Stimulated activated CD8-positive, alpha-beta memory T cell treated with anti-CD3 and anti-CD28 coated beads, Interleukin-15, amount 100 ng/mL, for 4 hours (primary cell): Measurements from ENCODE around the gene VPS29.
A peak's percentile ranks its signal among the peaks of the same experiment; 100 is the strongest.
"Not testable (repeated sequence)": the region's sequence is repeated elsewhere in the genome, so short reads cannot be mapped to it uniquely, and the experiment has no call there.

Experiments
- DNase-seq, 2 donors: peaks; one replicate each; pipeline ENCODE4 v3.0.0-alpha.2; 2020; ENCODE audit warnings: low read depth in 2 of 2

The VPS29 gene

DNA sequence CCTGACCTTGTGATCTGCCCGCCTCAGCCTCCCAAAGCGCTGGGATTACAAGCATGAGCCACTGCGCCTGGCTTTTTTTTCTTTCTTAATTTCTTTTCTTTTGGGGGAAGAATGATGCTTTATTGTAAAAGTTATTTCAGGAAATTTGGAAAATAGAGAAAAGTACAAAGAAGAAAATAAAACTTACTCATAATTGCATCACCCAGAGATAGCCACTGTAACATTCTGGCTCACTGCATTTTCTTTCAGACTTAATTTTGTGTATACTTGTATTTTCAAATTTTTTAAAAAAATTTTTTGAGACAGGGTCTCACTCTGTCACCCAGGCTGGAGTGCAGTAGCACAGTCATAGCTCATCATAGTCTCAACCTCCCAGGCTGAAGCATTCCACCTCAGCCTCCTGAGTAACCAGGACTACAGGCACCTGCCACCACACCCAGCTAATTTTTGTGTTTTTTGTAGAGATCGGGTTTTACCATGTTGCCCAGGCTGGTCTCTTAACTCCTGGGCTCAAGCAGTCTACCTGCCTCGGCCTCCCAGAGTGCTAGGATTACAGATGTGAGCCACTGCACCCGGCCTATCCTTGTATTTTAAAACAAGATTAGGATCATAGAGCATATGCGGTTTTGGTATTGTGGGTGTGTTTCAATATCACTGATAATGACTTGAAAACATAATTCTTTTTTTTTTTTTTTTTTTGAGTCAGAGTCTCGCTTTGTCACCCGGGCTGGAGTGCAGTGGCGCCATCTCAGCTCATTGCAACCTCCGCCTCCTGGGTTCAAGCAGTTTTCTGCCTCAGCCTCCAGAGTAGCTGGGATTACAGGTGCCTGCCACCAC is 19.2 kb upstream of the VPS29 start:
- DNase-seq = not testable (repeated sequence)

DNA sequence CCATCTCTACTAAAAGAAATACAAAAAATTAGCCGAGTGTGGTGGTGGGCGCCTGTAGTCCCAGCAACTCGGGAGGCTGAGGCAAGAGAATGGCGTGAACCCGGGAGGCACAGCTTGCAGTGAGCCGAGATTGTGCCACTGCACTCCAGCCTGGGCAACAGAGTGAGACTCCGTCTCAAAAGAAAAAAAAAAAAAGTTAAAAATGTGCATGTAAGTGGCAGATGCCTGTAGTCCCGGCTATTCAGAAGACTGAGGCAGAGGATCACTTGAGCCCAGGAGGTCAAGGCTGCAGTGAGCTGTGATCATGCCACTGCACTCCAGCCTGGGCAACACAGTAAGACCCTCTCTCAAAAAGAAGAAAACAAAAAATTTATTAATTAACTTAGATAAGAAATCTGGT is 16.1 kb upstream of the VPS29 start:
- not testable (repeated sequence) for DNase-seq

DNA sequence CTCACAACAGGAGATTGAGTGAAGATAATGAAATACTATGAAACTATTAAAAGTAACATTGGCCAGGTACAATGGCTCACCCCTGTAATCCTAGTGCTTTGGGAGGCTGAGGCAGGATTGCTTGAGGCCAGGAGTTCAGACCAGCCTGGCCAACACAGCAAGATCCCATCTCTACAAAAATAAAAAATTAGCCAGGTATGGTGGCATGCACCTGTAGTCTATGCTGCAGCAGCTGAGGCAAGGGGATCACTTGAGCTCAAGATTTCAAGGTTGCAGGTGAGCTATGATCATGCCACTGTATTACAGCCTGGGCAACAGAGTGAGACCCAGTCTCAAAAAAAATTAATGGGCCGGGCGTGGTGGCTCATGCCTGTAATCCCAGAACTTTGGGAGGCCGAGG is 15.1 kb upstream of the VPS29 start:
- no peak for DNase-seq

DNA sequence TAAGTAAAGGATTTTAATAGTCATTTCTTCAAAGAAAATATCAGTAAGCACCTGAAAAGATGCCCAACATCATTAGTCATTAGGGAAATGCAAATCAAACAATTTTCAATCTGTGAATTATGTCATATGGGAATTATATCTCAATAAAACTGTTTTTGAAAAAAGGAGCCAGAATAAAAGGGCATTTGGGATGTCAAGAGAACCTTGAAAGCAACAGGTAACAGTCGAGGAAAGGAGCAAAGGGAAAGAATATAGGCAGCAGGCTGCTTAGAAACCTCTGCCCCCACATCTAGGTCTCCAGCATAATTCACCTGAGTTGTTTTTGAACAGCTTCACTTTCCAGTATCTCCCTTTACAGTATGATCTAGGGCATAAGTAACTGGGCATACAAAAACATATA is 12.5 kb upstream of the VPS29 start:
- no peak for DNase-seq

DNA sequence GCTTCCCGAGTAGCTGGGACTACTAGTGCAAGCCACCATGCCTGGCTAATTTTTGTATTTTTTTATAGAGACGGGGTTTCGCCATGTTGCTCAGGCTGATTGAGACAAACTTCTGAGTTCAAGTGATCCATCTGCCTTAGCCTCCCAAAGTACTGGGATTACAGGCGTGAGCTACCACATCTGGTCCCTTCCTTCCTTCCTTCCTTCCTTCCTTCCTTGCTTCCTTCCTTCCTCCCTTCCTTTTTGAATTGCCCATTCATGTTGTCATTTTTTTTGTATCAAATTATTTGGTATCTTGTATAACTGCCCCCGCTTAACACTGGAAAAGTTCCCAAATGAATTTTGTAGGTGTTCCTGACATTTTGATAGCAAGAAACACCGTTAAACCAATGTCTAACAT is 11.9 kb upstream of the VPS29 start:
- no peak for DNase-seq

DNA sequence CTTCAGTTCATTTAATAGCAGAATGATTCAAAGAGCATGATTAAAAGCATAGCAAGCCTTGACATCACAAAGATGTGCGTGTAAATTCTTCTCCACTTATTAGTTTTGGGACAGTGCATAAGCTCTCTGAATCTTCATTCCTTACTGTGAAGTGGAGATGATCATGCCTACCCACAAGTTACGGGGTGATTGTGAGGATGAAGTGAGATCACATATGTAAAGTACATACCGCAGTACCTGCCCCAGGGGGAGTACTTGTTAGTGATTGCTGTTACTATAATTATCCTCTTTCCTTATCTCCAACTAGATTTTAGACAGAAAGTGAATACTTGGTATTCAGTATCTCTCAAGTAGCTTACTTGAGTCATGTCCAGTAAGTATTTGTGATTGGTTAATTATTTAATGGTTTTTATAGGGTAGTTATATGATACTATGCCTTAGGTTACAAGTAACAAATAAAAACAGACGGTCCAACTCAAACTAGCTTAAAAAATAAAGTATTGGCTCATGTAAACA is 6.2 kb upstream of the VPS29 start:
- DNase-seq = no peak

DNA sequence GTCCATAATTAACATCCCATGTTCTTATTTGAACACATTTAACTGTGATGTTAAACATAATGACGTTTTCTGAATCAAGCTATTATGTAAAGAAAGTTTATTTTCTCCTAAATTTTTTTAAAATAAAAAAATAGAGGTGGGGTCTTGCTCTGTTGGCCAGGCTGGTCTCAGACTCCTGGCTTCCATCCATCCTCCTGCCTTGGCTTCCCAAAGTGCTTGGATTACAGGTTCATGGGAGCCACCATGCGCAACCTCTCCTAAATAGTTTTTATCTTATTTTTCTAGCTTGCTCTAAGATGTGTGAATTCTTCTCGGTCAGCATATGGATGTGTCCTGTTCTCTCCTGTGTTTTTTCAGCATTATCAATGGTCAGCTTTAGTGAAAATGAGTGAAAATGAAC is 3.4 kb upstream of the VPS29 start:
- DNase-seq = no peak

DNA sequence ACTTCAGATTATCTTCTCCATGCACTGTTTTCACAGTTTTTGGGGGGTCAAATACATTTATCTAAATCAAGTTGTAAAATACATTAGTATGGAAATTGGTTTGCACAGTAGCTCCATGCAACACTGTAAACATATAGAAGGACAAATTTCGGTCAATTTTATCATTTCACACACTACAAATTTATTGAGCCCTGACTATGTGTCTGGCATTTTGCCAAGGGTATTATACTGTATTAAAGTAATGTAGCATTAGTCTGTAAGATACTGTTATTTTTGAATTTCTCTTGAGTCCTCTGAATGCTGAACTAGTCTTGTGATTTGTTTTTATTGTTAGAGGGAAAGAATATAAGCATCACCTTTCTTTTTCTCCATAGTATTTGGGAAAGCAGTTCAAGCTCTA is 1.5 kb upstream of the VPS29 start:
- DNase-seq = no peak

DNA sequence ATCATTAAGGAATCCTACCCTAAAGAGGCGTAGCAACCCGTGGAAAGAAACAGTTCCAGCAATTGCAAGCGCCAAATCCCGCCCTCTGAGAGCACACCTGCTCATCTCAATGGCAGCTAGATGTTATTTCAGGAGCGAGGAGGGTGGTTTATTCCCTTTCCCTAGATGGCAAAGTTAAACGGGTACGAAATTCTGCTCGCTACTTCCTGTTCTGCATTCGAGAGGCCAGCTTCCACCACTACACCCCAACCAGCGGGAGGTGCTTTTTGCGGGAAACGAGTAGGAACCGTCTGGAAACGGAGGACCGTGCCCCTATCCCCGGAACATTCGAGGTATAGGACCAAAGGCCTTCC is 536 bp downstream of the VPS29 start:
- DNase-seq = no peak

DNA sequence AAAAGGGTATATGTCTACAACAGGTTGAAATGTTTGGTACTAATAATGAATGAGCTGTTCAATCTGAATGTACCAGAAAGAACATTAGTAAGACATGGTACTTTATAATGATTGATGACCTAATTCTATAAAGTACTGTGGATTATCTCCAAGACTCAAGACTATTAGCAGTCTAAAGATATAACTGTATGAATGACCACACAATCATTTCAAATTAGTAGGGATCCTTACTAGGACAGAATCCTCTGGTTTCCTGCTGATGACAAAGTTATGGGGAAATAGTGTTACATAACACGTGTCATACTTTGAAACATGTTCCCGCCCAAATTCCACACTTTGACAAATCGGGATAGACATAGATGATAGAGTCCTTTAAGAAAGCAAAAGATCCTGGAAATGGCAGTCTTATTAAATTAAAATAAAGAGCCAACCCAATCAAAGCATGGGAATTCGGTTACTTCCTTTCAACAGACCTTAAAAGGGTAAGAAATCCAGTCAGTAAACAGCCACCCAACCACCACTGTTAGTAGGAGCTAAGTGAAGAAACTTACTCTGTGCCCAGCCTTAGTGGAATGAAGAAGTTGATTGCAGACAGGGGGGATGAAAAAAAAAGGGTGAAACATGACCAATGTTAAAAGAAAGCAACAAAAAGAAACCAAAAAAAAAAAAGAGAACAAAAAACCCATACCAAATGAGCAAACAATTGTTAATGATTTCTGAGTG is 2.8 kb downstream of the VPS29 start:
- DNase-seq = no peak

DNA sequence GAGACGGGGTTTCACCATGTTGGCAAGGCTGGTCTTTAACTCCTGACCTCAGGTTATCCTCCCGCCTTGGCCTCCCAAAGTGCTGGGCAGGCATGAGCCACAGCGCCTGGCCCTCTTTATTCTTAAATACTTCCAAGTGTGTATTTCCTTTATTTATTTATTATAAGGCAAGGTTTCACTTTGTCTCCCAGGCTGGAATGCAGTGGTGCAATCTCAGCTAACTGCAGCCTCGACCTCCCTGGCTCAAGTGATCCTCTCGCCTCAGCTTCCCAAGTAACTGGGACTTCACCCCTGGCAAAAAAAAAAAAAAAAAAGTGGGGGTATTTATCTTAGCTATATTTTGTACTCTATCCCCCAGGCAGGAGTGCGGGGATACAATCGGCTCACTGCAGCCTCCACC is 26.5 kb downstream of the VPS29 start:
- DNase-seq = no peak

DNA sequence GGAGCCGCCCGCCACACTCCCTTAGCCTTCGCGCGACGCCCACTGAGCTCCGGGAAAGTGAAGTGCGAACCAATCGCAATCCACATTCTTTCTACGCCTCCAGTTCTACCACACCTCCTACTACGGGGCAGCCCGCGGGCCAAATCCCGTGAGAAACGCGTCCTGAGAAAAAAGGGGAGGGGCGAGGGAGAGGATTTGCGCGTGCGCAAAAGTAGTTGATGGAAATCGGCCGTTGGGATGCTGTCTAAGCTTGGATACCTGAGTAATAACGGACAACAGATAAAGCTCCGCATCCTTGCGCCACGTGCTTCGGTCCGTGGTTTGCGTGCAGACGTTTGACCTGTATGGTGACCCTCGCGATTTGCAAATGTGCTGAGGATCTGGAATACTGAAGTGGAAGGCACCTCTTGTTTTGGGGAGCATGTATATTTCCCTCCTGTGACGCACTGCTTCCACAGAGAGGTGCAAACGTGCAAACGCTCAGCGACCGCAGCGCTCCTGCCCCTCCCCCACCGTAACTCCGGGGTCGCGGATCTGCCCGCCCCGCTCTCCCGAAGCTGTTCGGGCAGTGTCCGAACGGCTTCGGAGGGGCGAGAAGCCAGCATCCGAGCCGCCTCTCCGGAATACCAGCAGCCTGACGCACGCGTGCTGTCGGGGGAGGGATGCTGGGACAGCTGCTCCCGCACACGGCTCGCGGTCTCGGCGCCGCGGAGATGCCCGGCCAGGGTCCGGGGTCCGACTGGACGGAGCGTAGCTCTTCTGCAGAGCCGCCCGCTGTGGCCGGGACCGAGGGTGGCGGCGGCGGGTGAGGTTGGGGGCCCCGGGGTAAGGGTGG is 33.5 kb downstream of the VPS29 start, which contains the start of the genes FAM216A and GPN3:
Gene FAM216A (plus strand): TSS at position 632 of the 835 bp plus-strand sequence. CDS start 31 bp downstream, at position 663.
Gene GPN3 (minus strand): TSS at position 44 of the 835 bp plus-strand sequence. CDS start 54 bp downstream, outside the sequence.
- peak; percentile 85 to 92 for DNase-seq

DNA sequence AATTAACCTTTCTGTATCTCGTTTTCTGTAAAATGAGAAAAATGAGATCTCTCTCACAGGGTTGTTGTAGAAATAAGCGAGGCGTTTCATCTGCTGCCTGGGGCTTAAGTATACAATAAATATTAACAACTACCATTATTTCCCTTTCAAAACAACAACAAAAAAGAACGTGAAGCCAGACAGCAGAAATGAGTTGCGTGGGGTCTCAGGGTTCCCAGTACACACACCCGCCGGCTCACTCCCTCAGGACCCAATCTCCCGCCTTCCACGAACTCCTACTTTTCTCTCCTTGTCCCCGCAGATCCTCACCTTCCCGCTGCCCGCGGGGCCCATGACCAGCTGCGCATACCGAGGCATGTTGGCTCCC is 34.1 kb downstream of the VPS29 start:
- no peak for DNase-seq

DNA sequence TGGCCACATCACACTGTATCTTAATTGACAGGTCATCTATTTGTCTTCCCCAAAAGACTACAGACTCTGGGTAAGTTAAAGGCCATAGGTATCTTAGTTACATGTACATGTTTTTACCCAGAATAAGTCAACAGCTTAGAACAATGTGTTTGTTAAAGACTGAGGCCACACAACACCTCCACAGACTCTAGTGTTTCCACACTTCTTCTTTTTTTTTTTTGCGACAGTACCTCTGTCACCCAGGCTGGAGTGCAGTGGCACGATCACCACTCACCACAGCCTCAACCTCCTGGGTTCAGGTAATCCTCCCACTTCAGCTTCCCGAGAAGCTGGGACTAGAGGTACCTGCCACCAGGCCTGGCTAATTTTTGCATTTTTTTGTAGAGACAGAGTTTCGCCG is 35.1 kb downstream of the VPS29 start:
- DNase-seq = no peak

DNA sequence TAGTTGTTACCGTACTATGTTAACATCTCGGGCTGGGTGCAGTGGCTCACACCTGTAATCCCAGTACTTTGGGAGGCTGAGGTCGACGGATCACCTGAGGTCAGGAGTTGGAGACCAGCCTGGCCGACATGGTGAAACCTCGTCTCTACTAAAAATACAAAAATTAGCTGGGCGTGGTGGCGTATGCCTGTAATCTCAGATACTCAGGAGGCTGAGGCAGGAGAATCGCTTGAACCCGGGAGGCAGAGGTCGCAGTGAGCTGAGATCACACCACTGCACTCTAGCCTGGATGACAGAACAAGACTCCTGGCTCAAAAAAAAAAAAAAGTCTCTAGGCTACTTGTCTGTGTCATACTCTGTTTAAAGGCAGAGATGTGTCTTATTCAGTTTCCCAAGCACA is 36.1 kb downstream of the VPS29 start:
- not testable (repeated sequence) for DNase-seq

DNA sequence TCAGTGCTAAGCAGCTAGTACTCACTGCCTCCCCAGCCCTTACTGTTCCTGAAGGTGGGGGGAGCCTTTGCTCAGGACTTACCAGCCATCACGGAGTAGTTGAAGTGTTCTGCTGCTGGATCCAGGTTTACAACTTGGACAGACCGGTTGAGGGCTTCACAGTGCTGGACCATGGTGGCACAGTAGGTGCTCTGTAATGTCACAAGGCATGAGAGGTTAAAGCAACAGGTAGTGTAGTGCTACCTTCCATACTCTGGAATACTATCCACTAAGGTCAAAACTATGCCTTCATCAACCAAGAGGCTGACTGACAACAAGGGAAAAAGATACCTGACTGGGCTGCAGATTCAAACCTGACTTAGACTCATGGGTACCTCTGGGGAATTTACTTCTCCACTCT is 36.9 kb downstream of the VPS29 start:
- no peak for DNase-seq

DNA sequence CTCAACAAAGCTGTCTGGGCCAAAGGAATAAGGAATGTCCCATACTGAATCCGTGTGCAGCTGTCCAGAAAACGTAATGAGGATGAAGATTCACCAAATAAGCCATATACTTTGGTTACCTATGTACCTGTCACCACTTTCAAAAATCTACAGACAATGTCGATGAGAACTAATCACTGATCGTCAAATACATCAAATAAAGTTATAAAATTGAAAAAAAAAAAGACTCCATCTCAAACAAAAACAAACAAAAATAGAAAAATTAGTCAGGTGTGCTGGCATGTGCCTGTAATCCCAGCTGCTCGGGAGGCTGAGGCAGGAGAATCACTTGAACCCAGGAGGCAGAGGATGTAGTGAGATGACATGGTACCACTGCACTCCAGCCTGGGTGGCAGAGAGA is 40.7 kb downstream of the VPS29 start:
- DNase-seq = not testable (repeated sequence)

DNA sequence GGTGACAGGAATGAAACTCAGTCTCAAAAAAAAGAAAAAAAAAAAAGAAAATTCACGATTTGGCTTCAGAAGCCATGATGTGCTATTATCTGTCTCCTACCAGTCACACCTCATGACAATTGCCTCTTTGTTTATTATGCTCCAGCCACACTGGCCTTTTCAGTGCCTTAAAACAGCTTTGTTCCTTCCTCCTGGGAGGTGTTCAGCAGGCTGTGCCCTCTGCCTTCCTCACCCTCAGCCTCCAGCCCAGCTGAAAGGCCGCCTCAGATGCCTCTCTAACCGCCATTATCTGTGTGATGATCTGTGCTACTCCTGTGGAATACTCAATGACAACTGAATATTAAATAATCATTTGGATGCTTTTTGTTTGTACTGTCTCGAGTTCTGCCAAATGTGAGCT is 43.2 kb downstream of the VPS29 start:
- no peak for DNase-seq

DNA sequence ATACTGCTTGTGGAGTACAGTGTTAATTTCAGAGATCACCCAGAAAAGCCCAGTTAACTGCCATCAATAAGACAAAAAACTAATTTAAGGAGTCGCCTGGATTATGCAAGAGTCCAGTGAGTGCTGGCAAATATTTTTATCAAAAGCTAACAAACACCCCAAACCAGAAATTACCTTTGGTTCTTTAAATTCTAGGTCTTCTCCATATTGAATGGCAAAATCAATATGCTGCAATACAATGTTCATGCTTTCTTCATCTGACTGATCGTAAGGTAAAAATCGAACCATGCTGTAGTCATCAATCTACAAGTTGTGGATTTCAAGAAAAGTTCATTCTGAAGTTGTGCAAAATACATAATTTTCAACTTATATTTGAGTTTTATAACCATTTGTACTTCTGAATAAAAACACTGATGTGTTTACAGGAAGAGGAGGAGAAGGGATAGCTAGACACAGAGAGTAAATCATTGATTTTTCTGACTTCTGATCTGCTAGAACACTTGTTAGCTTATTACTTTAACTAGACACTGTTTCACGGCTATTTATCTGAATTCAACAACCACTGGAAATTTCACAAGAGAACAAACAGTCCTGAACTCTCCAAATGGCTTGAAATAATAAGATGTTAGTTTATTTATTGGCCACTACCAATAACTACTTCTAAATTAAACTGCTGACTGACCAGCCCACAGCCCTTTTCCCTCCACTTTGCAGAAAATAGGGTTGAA is 48.2 kb downstream of the VPS29 start:
- no peak for DNase-seq

DNA sequence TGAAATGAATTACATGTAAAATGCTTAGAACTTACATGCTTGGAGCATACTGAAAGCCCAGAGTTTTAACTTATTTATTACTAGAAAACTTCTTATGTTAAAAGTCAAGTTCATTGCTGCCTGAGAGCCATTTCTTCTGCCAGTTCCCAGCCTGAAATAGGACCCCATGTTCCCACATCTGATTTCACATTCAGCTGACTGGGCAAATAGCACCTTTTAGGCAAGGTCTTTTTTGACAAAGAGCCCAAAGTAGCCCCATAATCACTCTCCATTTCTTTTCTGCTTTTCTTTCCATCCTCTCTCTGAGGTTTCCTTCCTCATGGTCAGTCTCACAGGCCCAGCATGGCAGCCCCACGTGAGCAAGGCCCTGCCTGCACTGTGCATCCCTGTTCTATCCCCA is 50.6 kb downstream of the VPS29 start:
- no peak for DNase-seq

DNA sequence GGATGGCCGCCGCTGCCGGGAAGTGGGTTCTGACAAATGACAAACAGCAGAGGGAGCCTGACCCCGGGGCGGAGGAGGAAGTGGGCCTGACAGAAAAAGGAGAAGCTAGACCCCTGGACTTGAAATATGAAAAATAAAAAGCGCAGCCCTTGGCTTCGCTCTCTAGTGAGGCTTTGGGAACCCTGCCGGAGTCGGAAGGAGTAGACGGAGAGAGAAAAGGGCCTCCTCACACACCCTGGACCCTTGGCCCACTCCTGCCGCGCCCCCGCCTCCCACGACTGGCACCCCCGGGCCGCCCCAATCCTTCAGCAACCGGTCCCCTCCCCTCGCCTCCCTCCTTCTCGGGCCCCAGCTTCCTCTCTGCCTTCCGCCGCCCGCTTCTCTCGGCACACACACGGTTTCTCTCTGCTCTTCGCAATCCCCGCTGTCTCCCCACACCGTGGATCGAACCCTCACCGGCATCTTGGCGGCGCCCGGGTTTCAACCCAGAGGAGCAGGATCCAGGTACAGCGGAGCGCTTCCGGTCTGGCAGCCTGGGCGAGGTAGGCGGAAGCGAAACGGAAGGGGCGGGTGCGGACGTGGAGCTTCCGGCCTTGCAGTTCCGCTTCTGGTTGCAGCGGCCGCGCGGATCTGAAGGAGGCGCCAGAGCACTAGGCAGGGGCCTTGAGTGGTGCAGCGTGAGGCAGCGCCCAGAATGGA is 52.0 kb downstream of the VPS29 start, which contains the start of gene ARPC3:
Gene ARPC3 (minus strand): TSS at position 539 of the 699 bp plus-strand sequence. CDS start 77 bp downstream, at position 462.
- DNase-seq = peak; percentile 88 to 90
